GM12891 (cell line): ENCODE data around the gene SMIM24. TPM values are rescaled to one million over a fixed set of nuclear protein-coding genes. Genes with fewer than 3 reads are reported as not detected.
"Not testable (repeated sequence)": the region's sequence is repeated elsewhere in the genome, so short reads cannot be mapped to it uniquely, and the experiment has no call there.

Source experiments
- DNase-seq: peaks from one replicate; pipeline ENCODE4 v3.0.0; 2011; ENCODE audit warnings: low spot score; ENCODE audit not compliant: insufficient read length
- FAIRE-seq: peaks from 2 replicates; lab custom pipeline; 2011; peaks lifted over from hg19 to GRCh38; lab: Jason Lieb, UNC
- PAX5 ChIP-seq: IDR thresholded peaks from 2 replicates; pipeline ENCODE4 v1.6.1; 2011; ENCODE audit warnings: low read length, moderate library complexity, mild to moderate bottlenecking; ENCODE audit not compliant: insufficient read depth, severe bottlenecking
- POLR2A ChIP-seq: IDR thresholded peaks from 2 replicates; pipeline ENCODE4 v1.6.1; 2011; ENCODE audit warnings: low read depth, low read length, control low read depth
- POLR2AphosphoS5 ChIP-seq: IDR thresholded peaks from 2 replicates; pipeline ENCODE4 v1.6.1; 2011; ENCODE audit warnings: low read depth, low read length, control low read depth
- POU2F2 ChIP-seq: IDR thresholded peaks from 2 replicates; pipeline ENCODE4 v1.6.1; 2011; ENCODE audit warnings: low read depth, mild to moderate bottlenecking, control low read depth, low read length, moderate library complexity
- SPI1 ChIP-seq: IDR thresholded peaks from 2 replicates; pipeline ENCODE4 v1.6.1; 2011; ENCODE audit warnings: low read depth, low read length, control low read depth
- TAF1 ChIP-seq: IDR thresholded peaks from 2 replicates; pipeline ENCODE4 v1.6.1; 2011; ENCODE audit warnings: low read depth, low read length, control low read depth
- polyA plus RNA-seq: library from polyadenylated mRNA; unstranded; fragments of >200 nt; gene quantifications from one replicate; pipeline ENCODE4 v1.2.1, GENCODE V29; 2012; ENCODE audit warnings: low read depth, missing spikeins, inconsistent platforms; ENCODE audit not compliant: missing spikeins

The SMIM24 gene
- polyA plus RNA-seq = 2.4 TPM

DNA sequence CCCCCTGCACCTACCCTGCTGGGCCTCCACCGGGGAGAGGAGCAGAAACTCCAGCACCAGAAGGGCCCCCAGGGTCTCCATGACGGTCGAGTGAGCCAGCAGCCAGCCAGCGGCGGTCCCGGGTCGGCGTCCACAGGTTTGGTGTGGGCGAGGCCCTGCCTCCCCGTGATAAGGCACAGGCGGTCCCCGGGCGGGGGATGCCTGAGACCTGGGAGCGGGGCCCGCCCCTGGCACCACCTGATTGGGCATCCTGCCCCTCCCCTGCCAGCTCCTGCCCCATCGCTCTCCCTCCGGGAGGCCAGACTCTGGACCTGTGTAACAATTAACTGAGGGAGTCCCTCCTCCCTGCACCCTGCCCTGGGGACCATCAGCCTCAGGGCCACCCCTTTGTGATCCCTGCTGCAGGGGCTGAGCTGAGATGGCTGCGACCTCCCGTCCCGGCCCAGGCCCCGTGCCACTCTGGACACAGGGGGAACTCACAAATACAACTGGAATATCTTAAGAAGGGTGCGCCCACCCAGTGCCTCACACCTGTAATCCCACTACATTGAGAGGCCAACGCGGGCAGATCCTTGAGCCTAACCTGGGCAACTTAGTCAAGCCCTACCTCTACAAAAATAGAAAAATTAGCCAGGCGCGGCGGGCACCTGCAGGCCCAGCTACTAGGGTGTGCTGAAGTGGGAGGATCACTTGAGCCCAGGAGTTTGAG lies at the start of gene SMIM24:
Gene SMIM24 (minus strand): TSS at position 143 of the 709 bp plus-strand sequence. CDS start 62 bp downstream, at position 81.
- TF ChIP-seq POLR2AphosphoS5 (no peak), POU2F2 (no peak), PAX5 (no peak), SPI1 (no peak), TAF1 (no peak), POLR2A (no peak)
- FAIRE-seq (no peak), DNase-seq (no peak)

DNA sequence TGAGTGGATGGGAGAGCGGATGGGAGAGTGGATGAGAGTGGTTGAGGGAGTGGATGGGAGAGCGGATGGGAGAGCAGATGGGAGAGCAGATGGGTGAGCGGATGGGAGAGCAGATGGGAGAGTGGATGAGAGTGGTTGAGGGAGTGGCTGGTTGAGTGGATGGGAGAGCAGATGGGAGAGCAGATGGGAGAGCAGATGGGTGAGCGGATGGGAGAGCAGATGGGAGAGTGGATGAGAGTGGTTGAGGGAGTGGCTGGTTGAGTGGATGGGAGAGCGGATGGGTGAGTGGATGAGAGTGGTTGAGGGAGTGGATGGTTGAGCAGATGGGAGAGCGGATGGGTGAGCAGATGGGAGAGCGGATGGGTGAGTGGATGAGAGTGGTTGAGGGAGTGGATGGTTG lies 49.0 kb upstream of the SMIM24 start:
- not testable (repeated sequence) for DNase-seq, FAIRE-seq

DNA sequence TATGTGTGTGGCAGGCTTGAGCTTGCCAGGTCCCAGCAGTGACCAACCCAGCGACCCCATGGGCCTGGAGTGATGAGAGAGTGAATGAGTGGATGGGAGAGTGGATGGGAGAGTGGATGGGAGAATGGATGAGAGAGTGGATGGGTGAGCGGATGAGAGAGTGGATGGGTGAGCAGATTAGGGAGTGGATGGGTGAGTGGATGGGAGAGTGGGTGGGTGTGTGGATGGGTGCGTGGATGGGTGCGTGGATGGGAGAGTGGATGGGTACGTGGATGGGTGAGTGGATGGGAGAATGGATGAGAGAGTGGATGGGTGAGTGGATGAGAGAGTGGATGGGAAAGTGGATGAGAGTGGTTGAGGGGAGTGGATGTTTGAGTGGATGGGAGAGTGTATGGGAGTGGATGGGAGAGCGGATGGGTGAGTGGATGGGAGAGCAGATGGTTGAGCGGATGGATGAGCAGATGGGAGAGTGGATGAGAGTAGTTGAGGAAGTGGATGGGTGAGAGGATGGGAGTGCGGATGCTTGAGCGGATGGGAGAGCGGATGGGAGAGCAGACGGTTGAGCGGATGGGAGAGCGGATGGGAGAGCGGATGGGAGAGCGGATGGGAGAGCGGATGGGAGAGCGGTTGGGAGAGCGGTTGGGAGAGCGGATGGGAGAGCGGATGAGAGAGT lies 48.4 kb upstream of the SMIM24 start:
- TF ChIP-seq POLR2A = no peak
- no peak for TF ChIP-seq POLR2AphosphoS5
- no peak for TF ChIP-seq POU2F2
- no peak for TF ChIP-seq PAX5
- DNase-seq (no peak), FAIRE-seq (no peak)

DNA sequence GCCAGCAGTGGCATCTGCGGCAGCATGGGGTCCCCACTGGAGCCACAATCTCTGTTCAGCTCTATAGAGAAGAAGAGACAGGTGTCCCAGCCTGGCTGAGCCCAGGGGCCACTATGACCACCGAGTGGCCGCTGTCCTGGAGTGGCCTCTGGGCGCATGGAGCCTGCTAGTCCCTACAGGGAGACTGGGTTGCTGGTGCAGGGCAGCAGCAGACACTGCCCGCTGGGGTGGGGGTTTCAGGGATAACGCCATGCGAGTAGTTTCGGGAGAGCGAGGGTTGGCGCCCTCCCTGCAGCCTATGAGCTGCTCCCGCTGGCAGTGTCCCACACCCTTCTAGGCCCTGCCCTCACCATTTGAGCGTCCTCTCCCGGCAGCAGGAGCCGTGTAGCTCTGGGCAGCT lies 47.8 kb upstream of the SMIM24 start:
- TF ChIP-seq PAX5 (no peak), POLR2AphosphoS5 (no peak), POU2F2 (no peak), TAF1 (no peak), POLR2A (no peak), SPI1 (no peak)
- FAIRE-seq (no peak), DNase-seq (no peak)

DNA sequence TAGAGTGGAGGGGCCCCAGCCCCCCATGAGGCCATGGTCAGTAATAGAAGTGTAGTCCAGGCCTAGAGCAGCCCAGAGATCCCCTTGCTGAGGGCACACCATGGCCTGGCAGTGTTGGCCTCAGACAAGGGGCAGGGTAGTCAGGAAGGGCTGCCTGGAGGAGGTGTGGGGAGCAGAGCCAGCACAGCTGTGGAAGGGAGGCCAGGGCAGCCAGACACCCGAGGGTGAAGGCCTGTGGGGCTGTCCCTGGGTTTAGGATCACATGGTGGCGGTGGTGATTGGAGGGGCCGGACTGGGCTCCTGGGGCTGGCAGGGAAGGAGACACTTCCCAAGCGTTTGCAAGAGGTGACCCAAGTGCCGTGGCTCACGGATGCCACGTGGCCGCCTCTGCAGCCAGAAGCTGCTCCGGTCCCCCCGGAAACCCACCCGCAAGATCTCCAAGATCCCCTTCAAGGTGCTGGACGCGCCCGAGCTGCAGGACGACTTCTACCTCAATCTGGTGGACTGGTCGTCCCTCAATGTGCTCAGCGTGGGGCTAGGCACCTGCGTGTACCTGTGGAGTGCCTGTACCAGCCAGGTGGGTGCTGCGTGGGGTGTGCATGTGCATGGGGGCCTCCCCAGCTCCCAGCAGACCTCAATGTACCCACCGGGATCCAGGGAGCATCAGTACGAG lies 47.0 kb upstream of the SMIM24 start:
- DNase-seq (no peak), FAIRE-seq (no peak)
- TF ChIP-seq PAX5 (no peak), POLR2AphosphoS5 (no peak), POU2F2 (no peak), POLR2A (no peak), TAF1 (no peak), SPI1 (no peak)

DNA sequence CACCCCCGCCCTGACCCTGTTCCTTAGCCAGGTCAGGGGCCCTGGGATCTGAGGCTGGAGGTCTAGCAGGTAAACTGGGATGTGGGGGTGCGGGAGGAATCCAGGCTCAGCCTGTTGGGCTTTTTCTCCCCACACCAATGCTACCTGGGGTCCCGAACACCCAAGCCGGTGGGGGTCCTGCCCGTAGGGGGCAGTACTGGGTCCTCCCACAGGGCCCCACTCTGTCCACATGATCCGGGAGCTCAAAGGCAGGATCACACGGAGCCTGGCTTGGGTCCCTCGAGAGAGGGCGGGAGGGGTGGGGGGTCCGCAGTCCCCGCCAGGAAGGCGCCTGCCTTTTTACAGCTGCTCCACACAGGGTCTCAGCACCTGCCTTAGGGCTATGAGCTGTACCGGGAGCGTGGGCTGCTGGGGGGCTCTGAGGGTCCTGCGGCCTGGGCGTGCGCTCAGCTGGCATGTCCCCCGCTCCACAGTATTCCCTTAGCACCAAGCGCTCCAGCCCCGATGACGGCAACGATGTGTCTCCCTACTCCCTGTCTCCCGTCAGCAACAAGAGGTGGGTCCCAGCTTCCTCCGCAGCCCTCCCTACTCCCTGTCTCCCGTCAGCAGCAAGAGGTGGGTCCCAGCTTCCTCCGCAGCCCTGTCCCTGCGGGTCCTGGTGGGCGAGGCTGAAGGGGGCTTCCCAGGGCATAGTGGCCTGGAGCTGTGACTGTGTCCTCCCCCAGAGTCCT lies 46.3 kb upstream of the SMIM24 start:
- FAIRE-seq (no peak), DNase-seq (no peak)
- TF ChIP-seq POLR2A (no peak), PAX5 (no peak), POU2F2 (no peak), POLR2AphosphoS5 (no peak), SPI1 (no peak), TAF1 (no peak)

DNA sequence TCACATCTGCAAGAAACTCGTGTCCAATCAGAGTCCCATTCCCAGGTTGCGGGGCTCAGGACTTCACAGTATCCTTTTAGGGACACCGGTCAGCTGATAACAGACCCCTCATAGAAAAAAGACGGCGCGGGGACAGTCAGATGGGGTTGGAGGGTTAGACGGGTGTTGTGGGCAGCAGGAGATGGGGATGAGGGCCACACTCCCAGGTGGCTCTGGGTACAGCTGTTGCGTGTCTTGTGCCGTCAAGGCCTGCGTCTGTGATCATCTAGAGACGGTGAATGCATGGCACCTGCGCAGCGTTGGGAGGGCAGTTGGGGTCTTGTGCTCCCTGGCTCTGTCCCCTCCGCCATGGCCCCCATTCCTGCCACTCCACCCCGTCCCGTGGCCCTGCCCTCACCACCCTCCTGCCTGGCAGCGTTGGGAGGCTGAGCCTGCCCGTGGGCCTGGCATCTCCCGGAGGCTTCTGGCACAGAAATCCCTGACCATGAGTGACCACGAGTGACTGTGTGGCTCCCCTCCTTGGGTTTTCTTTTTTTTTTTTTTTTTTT lies 44.7 kb upstream of the SMIM24 start:
- TF ChIP-seq POLR2AphosphoS5 (no peak), SPI1 (no peak), POU2F2 (no peak), POLR2A (no peak), PAX5 (no peak), TAF1 (no peak)
- FAIRE-seq (no peak), DNase-seq (no peak)

DNA sequence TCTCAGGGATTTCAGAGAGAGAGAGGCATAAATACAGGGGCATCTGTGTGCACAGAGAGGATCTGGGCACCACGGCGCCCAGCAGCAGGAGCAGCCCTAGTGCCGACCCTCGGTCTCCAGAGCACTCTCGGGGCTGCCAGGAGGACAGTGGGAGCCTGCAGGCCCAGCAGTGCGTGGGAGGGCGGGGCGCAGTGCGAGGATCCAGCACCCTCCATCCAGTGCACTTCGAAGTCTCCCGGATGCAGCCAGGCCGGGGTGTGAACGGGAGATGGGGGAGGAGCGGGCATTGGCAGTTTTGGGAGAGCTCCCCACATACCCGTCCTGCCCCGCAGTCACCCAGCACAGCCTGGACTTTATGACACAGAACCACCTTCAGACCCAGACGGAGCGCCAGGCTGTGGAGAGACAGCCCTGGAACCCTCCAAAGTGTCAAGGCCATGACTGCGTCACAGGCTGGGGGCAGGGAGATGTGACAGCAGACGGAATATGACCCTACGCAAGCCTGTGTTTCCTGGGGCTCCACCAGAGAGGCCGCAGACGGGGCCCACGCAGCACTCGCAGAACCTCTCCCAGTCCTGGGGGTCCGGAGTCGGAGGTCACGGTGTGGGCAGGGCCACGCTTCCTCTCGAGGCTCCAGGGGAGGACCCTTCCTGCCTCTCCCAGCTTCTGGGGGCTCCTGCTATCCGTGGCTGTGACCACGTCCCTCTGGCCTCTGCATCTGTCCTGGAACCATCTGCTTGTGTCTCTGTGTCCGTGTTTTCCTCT lies 43.9 kb upstream of the SMIM24 start:
- DNase-seq = no peak
- no peak for FAIRE-seq

DNA sequence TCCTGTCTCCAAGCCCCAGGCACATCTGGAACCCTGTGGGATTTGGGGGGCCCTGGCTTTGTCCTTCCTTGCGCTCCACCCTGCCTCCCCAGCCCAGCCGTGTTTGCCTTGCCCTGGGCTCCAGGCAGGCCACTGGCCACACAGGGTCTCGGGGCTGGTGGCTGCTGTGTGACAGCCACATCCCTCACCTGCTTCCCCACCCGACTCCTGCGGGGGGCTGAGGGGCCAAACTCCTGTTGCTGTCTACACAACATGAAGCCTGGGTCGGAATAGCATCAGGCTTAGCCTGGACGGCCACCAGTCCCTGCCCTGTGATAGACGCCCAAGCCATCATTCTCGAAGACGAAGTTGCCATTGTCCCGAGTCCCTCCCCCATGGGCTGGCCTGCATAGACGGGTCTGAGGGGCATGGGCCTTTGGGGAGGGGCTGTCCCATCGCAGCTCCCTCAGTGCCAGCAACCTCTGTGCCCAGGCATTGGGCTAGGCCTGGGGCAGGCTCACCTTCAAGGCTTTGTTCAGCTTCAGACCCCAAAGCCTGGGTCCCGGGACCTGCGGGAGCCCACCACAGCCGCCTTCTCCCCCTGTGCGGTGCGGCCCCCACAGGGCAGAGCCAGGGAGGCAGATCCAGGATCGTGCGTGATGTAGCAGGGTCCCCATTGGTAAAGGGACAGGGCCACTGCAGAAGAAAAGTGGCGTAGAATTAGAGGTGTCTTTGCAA lies 43.2 kb upstream of the SMIM24 start:
- FAIRE-seq = no peak
- no peak for TF ChIP-seq SPI1
- no peak for TF ChIP-seq PAX5
- no peak for TF ChIP-seq POLR2AphosphoS5
- TF ChIP-seq TAF1 = no peak
- TF ChIP-seq POU2F2 = no peak
- TF ChIP-seq POLR2A = no peak
- no peak for DNase-seq

More for the DNA sequence above, 43.9 kb upstream of the SMIM24 start:
- no peak for TF ChIP-seq POLR2AphosphoS5
